EL (cell line): ENCODE data around the gene TUBA3D.
A peak's percentile ranks its signal among the peaks of the same experiment; 100 is the strongest.
"Not testable (repeated sequence)": the region's sequence is repeated elsewhere in the genome, so short reads cannot be mapped to it uniquely, and the experiment has no call there.

Source experiments
- DNase-seq: peaks from one replicate; pipeline ENCODE4 v3.0.0-alpha.2; 2016

TUBA3D gene

DNA sequence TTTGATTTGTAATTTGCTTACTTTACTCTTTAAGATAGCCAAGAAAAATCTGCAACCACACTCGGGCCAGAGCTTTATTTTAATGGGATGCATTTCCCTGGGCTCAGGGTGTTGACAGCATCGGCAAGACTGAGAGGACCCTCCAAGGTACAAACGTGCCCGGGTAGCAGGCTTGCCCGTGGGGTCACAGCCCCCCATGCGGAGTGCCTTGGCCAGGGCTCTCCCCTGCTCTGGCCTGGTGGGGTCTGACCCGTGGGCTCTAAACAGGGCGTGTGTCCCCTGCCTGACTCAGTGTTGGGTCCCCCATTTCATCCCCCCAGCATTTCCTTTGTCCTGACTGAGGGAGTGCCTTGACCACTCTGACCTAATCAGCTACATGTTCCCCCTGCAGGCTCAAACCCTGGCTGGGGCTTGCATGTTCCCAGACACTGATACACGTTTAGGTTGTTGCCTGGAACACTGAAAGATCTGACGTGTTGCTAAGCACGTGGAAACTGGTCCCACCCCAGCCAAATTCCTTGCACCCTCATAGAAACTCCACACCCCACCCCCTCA is 9.1 kb downstream of the TUBA3D start:
- DNase-seq = not testable (repeated sequence)

DNA sequence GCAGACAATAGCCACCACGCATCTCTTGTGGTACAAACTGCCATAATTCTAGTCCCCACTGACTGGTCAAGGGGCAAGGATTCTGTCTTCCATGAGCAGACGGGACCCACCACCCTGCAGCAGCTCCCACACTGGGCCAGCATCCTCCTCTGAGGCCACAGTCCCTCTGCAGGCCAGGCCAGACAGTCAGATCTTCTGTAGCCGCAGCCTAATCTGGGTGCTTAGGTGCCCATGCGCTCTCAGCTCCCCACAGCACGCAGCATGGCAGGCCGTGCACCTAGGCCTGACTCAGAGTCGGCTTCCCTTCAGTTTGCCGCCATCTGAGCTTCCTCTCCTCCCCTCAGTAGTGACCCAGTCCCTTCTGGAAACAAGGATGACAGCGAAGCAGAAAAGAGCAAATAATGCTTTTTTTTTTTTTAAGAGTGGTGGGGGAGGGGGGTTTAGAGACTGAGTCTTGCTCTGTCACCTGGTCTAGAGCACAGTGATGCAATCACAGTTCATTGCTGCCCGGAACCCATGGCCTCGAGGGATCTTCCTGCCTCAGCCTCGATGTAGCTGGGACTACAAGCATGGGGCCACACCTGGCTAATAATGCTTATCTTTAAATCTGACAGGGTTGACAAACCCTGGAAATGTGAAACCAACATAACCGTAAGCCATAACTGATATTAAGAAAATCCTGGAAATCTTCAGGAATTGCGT is 10.4 kb downstream of the TUBA3D start:
- DNase-seq = not testable (repeated sequence)

DNA sequence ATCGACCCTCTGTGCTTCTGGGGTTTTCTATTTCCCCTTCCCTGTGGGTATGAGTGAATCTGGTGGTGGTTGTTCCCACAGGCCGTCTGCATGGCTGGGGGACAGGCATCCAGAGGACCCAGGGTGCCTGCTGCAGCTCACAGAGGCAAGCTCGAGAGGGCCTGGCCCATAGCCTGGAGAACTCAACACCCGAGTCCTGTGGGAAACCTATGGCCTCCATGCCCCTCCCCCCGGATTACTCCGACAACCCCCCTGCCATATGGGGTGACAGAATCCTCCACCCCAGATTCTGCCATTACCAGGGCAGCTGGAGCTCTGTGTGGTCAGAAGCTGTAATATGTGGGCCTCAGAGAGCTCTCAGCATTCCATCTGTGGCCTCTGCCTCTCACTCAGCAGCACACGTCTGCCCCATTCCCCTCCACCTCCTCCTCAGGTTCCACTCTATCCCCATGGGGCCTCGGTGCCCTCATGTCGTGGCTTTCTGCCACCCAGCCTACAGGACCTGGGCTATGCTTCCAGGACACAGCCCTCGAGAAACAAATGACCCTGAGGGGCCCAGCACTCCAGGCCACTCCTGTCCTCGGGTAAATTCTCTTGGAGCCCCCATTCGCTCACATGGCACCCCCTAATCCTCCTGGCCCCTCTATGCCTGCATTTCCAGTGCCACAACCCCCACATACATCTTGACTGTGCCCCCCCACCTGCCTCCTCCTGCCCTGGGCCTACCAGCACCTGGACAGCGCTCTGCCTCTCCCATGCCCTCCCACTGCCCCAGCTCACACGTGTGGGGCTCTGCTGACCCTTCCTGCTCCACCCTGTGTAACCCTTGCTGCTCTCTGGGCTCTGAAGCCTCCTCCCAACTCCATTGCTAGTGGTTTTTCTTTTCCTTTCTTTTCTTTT is 12.6 kb downstream of the TUBA3D start:
- DNase-seq = no peak

GRCh38 chr2:131490616-131491468 is 14.9 kb downstream of the TUBA3D start:
- peak; percentile 13 for DNase-seq

DNA sequence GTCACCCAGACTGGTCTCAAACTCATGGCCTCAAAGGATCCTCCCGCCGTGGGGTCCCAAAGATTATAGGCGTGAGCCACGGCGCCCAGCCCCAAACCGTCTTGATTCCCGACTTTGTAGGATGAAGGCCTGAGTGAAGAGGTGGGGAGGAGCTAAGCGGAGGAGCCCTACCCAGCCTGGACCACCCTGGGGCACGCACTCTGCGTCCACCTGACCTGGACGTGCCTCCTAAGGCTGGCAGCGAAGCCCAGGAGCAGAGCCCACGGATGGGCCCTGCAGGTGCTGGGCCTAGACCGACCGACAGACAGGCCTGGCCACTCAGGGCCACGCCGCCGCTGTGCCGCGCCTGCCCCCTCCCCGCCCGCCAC is 15.5 kb downstream of the TUBA3D start:
- DNase-seq = peak; percentile 15

- not testable (repeated sequence) for DNase-seq
Observed at GRCh38 chr2:131492015-131492417, 16.1 kb downstream of the TUBA3D start, which contains the start of gene MZT2A. Gene MZT2A (minus strand): TSS chr2:131492397. CDS start chr2:131492376, 21 bp downstream.

DNA sequence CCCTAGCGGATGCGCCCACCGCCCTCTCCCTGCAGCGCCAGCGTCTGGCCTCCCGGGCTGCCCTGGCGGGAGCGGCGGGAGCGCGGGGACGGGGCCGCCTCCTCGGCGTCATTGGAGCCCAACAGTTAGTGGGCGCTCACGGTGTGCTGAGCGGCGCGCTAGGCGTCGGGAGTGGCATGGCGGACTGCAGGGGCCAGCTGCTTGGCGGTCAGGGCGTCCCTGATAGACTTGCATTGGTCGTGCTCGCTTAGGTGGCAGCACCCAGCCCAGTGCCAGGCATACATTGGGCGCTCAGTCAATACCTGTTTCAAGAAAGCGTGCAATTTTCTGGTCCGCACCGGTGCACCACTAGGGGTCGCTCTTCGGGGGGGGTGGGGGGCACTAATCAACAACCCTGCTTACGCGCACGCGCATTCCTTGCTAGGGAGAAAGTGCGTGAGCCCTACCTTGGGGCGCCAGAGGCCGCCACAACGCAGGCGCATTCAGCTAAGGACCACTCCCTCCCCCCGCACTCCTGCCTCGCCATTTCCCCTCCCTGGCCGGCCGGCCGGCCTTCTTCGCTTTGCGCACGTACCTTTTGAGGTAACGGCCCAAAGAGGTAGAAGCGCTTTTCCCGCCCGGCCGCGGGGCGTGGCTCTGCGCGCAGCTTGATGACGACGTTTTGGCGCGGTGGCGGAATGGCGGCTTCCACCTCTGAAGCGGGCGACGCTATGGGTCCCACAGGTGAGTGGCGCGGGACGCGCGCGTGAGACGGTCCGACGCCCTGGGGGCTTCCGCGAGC is 16.7 kb downstream of the TUBA3D start:
- peak; percentile 96 for DNase-seq

GRCh38 chr2:131493199-131493968 is 17.5 kb downstream of the TUBA3D start:
- DNase-seq = peak; percentile 4

DNA sequence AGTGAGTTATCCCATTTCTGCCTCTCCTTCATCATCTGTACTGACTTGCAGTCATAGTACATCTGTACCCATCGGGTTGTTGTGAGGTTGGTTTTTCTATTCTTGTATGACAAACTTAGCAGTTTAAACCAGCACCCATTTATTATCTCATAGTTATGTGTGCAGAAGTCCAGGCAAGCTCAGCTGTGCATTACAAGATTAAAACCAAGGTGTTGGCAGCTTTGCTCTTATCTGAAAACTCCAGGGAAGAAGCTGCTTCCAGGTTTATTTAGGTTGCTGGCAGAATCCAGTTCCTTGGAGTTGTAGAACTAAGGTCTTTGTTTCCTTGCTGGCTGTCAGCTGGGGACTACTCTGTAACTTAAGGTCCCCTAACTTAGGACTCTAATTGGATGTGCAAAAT is 19.6 kb downstream of the TUBA3D start:
- not testable (repeated sequence) for DNase-seq

GRCh38 chr2:131498321-131498973 is 22.5 kb downstream of the TUBA3D start:
- peak; percentile 38 for DNase-seq

DNA sequence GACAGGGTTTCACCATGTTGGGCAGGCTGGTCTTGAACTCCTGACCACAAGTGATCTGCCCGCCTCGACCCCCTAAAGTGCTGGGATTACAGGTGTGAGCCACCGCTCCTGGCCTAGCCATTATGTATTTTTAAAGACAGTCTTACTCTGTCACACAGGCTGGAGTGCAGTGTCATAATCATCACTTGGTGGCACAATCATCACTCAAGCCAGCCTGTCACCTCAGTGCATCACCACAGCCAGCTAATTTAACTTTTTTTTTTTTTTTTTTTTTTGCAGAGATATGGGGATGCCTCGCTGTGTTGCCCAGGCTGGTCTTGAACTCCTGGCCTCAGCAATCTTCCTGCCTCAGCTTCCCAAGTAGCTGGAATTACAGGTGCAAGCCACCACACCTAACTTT is 27.7 kb downstream of the TUBA3D start:
- DNase-seq = not testable (repeated sequence)

DNA sequence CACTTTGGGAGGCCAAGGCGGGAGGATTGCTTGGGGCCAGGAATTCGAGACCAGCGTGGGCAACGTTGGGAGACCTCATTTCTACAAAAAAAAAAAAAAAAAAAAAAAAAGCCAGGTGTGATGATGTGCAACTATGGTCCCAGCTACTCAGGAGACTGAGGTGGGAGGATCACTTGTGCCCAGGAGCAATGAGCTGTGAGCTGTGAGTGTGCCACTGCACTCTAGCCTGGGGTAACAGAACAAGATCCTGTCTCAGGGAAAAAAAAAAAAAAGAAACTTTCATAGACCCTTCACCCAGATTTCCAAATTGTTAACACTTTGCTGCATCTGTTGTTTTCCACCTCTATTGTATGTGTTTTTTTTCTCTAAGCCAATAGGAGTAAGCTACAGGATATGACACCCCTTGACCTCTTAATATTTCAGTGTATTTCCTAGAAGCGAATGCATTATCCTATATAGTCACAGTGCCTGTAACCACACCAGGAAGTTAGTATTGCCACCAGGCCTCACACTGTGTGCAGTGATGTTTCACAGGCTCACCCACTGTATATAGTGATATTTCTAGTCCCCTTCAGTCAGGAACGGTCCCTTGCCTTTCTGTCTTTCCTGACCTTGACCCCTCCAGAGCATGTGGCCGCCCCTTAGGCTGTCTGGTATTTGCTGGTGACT is 28.3 kb downstream of the TUBA3D start:
- not testable (repeated sequence) for DNase-seq

GRCh38 chr2:131509615-131510014 is 33.7 kb downstream of the TUBA3D start:
- no peak for DNase-seq

- DNase-seq = not testable (repeated sequence)
Observed at GRCh38 chr2:131511291-131511968, 35.5 kb downstream of the TUBA3D start.

GRCh38 chr2:131511969-131512870 is 36.3 kb downstream of the TUBA3D start:
- not testable (repeated sequence) for DNase-seq

DNA sequence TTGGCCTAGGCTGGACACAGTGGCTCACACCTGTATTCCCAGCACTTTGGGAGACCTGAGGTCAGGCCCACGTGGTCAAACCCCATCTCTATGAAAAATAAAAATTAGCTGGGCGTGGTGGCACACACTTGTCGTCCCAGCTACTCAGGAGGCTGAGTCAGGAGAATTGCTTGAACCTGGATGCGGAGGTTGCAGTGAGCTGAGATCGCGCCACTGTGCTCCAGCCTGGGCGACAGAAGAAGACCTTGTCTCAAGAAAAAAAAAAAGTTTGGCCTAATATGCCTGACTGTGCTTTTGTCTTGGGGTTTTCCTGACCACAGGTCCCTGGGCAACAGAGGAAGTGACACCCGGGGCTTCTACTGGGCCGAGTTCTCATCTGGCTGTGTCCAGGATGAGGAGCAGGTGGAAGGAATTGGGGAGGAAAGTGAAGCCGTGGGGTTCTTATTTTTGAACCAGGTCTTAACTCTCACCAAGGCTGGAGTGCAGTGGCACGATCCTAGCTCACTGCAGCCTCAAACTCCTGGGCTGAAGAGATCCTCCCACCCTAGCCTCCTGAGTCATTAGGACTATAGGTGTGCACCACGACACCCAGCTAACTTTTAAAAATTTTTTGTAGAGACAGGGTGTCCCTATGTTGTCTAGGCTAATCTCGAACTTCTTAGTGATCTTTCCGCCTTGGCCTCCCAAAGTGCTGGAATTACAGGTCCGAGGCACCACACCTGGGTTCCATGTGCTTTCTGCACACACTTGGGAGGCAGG is 38.7 kb downstream of the TUBA3D start:
- DNase-seq = not testable (repeated sequence)

- not testable (repeated sequence) for DNase-seq
Observed at GRCh38 chr2:131515235-131515634, 39.3 kb downstream of the TUBA3D start.
